CD4-positive, alpha-beta T cell treated with Interferon alpha-2 for 1 hour (primary cell): Measurements from ENCODE around the gene DUSP28.

Experiments
- DNase-seq, 2 donors: peaks; one replicate each; pipeline ENCODE4 v3.0.0-alpha.2; 2020 to 2022

DUSP28 gene

GRCh38 chr2:240586919-240587800, 27.0 kb downstream of the DUSP28 start:
- peak; percentile 31 to 61 for DNase-seq

GRCh38 chr2:240588006-240588655, 28.0 kb downstream of the DUSP28 start:
- no peak for DNase-seq

- no peak for DNase-seq
Measured at GRCh38 chr2:240588669-240589068, 28.5 kb downstream of the DUSP28 start.

GRCh38 chr2:240589375-240589774, 29.2 kb downstream of the DUSP28 start:
- no peak for DNase-seq

- DNase-seq, result no peak
Measured at GRCh38 chr2:240589850-240590525, 29.8 kb downstream of the DUSP28 start.

- no peak for DNase-seq
Measured at GRCh38 chr2:240590681-240591111, 30.5 kb downstream of the DUSP28 start.

- DNase-seq, result no peak
Measured at GRCh38 chr2:240591226-240591625, 31.1 kb downstream of the DUSP28 start.

GRCh38 chr2:240591784-240592183, 31.6 kb downstream of the DUSP28 start:
- no peak for DNase-seq

GRCh38 chr2:240593026-240593702, 33.0 kb downstream of the DUSP28 start:
- no peak for DNase-seq

- no peak for DNase-seq
Measured at GRCh38 chr2:240593703-240594451, 33.7 kb downstream of the DUSP28 start.

- no peak for DNase-seq
Measured at GRCh38 chr2:240594511-240595380, 34.6 kb downstream of the DUSP28 start.

GRCh38 chr2:240595381-240596079, 35.4 kb downstream of the DUSP28 start:
- DNase-seq, result peak; percentile 30 to 47

- no peak for DNase-seq
Measured at GRCh38 chr2:240596080-240596460, 35.9 kb downstream of the DUSP28 start.

GRCh38 chr2:240596491-240596931, 36.4 kb downstream of the DUSP28 start:
- DNase-seq, result no peak

GRCh38 chr2:240597054-240597418, 36.9 kb downstream of the DUSP28 start:
- DNase-seq, result no peak

GRCh38 chr2:240597419-240598181, 37.4 kb downstream of the DUSP28 start:
- no peak for DNase-seq

GRCh38 chr2:240598311-240598911, 38.3 kb downstream of the DUSP28 start:
- no peak for DNase-seq

- DNase-seq, result no peak
Measured at GRCh38 chr2:240599141-240599583, 39.0 kb downstream of the DUSP28 start.

GRCh38 chr2:240600451-240600961, 40.3 kb downstream of the DUSP28 start:
- DNase-seq, result peak in 1 of 2 donors; percentile 0
